ENCODE results near the gene VPS72.

Gene VPS72

DNA sequence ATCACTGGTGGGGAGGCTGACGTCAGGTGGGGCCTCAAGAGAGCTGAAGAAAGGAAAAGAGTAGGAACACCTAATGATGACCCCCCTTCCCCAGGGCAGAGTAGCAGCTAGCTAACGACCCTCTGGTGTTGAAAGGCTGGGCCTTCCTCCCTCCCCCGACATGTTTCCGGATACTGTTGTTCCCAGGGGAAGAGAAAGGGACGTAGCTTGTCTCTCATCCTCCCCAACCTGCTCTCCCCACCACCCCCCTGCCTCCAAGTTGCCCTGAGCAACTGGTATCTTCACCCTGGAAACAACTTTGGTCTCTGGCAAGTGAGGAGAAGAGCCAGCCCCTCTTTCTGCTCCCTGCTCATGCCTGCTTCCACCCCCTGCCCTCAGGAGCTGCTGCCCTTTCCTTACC lies 46.0 kb downstream of the VPS72 start:
- DNase-seq, result no peak

DNA sequence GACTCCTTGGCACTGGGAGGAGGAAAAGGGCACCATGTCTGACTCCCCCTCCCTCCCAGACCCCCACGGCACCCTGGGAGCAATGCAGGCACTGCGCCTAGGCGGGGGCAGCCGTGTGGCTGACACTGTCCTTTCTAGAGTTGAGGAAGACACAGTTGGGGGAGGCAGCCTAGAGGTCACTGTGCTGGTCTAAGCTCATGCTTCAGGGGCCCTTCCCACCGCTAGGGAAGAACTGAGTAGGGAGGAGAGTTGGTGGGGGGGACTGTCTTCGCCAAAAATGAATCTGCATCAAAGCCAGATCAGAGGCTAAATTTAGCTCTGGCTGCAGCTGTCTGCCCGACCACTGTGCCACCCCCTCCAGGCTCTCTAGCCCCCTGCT lies 47.0 kb downstream of the VPS72 start:
- no peak for DNase-seq

DNA sequence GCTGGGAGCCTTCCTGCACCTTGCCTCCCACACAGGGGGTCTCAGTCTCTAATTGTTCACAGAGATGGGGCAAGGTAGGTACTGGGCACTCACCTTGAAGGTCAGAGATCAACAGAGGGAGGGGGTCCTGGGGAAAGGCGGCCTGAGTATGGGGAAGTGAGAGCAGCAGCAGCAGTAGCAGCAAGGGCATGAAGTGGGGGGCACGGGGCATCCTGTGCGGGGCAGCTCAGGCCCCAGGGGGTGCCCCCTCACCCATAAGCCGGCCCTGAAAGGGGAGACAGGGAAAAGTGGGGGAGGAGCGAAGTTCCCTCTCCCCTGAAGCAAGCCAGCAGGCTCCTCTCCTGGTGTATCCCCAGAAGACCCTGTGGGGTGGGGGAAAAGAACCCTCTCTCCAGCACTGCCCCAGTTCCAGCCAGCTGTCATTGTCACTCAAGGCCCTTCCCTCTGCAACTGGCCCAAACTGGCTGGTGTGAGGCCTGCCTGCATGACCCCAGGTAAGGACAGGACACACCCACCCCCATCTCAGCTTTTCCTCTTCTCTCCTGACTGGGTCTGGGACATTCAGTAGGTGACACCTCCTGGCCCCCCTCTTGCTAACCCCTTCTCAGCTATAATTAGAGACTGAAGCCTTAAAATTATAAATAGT lies 47.5 kb downstream of the VPS72 start:
- DNase-seq, result no peak

DNA sequence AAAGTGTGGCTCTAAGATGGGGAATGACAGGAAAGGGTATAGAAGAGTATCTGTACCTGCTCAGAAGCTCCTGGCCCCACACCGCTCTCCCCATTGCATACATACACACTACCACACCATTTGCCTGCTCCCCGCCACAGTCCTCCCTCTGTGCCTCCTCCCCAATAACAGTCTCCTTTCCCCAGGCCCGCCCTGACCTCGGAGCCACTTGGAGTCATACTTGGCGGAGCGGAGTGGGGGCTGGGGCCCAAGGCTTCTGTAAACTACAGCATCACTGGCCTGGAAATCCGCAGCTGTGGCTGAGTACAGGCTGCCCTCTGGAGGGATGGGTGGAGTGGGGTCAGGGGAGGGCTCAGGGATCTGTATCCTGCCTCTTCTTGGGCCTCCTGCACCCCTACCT lies 52.2 kb downstream of the VPS72 start:
- no peak for DNase-seq

DNA sequence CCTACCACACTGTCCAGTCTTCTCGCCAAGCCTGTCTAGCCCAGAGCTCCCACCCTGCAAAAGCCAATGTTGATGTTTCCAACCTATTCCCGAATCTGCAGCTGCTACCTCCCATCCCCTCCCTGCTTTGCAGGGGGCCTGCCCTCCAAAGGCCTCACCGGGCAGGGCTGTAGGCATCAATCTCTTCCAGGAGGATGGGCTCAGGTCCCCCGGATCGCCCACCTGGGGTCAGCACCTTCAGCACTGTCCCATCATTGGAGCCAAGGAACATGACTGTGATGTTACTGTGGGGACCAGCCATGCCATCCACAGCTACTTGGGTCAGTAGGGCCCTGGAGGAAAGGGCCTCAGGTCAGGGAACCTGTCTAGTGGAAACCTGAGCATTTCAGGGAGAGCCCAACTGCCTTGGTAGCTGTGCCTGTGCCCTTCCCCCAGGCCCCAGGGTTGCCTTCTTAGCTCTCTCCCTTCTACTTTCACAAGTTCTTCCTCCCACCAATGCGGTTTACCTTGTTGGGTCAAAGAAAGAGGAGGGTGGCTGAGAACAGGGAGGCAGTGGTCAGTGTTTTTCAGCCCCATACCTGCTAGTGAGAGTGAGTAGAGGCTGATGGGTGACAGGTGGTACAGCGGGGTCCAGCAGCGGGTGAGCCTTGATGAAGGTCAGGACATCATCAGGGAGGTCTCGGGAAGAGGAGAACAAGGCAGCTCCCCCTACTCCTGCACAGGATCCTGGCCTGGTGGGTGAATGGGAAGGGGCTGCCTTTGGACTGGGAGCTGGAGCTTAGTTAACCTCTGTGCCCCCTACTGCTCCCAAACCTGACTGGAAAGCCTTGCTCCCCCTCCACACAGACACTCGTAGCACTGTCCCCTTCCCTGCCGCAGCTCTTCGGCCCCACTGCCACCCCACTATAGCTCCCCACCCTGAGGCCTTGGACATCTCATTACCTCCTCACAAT lies 54.3 kb downstream of the VPS72 start:
- no peak for DNase-seq

DNA sequence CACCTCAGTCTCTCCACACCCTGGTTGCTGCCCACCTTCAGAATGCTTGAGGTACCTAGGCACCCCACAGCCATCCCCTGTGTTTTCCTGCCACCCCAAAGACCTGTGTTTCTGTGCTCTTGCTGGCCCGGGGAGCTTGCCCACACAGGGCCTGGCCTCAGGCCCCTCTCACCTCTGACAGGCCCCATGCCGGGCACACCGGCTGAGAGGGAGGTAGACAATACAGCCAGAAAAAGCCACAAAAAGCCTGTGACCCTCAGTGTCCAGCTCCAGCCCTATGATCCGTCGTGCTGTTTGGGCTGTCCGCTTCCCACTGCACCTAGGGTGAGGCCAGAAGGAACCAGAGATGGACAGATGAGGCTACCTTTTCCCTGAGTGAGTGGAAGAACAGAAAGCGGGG lies 55.0 kb downstream of the VPS72 start:
- DNase-seq, result no peak

DNA sequence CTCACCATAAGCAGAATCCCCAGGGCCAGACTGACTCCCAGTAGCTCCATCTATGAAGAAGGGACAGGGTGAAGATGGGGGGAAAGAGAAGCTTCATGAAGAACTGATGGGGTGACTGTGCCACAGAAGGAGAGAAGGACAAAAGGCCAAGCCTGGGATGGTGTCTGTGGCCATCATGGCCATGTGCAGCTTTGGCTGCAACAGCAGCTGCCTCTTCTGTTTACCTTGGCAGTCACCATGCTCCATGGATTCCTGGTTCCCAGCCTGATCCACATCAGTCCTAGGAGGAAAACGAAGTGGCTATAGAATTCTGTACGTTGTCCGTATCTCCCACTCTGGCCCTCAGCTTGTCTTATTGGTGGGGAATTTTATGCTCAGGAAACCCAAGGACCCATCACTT lies 55.6 kb downstream of the VPS72 start:
- no peak for DNase-seq

DNA sequence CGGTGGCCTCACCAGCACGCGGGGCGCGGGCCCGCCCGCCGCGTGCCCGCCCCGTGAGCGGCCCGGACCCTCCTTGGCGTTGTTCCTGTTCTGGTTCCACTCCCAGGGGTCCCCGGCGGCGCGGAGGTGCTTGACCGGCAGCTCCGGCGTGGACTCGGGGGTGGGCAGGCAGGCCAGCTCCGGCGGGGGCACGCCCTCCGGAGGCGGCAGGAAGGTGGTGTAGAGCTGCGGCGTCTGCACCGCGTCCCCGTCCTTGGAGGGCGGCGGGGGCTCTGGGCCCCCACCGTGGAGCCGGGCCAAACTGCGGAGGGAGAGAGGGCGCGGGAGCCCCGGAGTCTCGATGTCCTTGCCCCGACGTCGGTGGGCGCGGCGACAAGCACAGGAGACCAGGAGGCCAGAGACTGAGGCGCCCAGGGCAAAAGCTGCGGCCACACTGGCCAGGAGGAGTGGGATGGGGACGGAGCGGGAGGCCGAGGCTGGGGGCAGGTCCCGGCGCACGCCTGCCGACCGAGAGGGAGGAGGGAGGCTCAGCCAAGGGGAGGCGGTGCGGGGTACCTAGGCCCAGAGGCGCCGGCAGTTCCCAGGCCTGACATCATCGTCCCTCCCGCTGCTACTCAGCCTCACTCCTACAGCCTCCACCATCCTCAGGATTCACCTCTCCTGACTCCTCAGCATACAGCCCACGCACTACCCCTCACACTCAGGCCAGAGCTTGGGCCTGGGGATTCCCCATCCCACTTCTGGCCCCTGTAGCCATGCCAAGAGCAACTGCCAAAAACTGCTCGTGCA lies 56.8 kb downstream of the VPS72 start:
- DNase-seq, result no peak

DNA sequence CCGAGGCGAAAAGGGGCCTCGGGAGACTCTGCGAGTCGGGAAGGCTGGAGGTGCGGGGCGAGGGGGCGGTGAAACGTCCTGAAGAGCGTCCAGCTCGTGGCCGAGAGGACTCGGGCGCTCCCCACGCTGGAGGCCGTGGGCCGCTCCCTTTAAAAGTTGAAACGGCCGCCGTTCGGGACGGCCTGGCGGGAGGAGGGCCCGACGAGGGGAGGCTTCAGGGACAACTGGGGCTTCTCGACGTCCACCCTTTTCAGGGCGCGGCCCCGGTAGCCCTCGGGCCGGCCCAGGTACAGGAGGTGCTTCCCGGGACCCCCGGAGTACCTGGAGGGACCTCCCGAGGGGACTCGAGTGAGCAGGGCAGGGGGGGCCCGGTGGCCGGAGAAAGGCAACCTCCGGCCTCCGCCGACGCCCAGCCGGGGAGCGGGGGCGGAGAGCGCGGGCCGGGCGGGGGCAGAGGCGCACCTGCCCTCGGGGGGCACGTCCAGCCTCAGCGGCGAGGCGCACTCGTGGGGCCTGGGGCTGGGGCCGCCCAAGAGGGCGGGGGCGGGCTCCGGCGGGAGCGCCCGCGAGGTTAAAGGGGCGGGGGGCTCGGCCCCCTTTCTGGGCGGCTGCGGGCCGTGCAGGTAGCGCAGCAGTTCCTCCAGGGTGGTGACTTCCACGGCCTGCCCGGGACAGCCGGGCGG lies 57.5 kb downstream of the VPS72 start:
- DNase-seq, result no peak

DNA sequence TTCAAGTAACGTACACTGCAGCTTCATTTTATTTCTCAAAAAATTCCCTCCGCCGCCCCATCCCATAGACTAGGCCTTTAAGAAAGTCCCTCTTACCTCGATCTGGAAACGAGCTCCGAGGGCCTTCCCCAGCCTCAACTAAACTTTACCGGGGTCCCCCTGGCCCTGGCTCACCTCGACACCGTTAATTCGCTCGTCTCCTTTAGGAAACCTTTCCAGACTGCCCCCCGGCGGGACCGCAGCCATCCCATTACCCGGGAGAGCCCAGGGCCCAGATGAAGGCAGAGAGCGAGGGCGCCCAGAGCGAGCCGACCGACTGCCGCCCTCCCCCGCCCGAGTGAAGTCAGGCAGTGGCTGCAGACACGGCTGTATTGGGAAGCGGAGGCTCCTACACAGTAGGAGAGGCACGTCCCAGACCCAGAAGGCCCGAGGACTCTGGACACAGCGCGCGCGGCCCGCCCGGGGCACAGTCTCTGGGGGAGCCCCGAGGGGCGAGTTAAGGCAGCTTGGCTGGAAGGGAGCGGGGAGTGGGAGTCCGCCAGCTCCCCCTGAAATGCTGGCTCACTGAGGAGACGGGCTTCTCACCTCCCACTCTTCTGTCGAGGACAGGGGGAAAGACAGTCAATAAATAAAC lies 58.2 kb downstream of the VPS72 start:
- DNase-seq, result no peak

DNA sequence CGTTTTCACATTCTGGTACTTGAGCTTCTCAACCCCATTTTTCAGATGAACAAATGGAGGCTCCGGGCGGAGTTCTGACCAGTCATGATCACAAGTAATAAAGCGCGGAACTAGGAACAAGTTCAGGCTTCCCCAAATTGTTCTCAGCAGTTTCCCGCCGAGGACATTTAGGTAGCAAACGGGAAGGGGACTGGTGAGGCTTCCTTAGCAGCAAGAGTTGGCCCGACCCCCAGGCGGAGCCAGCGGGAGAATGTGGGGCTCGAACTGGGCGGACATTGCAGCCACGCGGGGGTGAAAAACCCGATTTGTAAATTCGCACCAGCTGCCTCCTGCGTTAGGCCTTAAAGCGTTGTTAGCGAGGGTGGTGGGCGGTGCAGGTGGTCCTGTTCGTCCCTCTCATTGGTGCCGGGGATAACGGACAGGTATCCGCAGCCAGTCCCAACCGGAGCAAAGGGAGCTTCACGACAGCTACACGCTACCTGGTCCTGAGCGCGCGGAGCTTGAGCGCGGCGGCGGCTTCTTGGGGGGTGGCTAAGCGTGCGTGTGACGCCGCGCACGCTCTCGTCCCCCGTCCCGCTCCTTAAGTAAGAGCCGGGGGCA lies 58.9 kb downstream of the VPS72 start:
- DNase-seq, result no peak

DNA sequence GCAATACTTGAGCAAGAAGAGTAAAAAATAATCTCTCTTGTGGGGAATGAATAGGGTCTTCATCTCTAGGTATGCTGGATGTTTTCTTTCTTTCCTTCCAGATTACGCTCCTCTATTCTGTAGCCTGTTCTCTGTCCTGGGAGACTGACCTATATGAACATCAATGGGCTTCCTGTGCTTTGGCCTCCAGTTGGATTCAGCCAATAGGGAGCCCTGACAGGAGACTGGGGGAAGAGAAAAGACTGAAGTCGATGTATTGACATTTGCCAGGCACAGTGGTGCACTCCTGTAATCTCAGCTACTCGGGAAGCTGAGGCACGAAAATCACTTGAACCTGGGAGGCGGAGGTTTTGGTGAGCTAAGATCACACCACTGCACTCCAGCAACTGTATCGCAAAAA lies 61.2 kb downstream of the VPS72 start:
- DNase-seq, result no peak
